GM12874 (cell line): ENCODE measurements around the gene FOXL2.

ENCODE experiments used
- CTCF ChIP-seq: IDR thresholded peaks from 2 replicates; pipeline ENCODE4 v1.5.1; 2011; ENCODE audit warnings: low read depth, mild to moderate bottlenecking, control low read depth, low read length, moderate library complexity; ENCODE audit not compliant: insufficient read depth

Gene FOXL2

GRCh38 chr3:138913766-138914165 lies 33.2 kb downstream of the FOXL2 start:
- no peak for TF ChIP-seq CTCF

GRCh38 chr3:138912237-138912636 lies 34.7 kb downstream of the FOXL2 start:
- no peak for TF ChIP-seq CTCF

- TF ChIP-seq CTCF: no peak
Observed at GRCh38 chr3:138911621-138912020, 35.3 kb downstream of the FOXL2 start.

GRCh38 chr3:138909904-138910303 lies 37.0 kb downstream of the FOXL2 start:
- TF ChIP-seq CTCF: no peak

- TF ChIP-seq CTCF: no peak
Observed at GRCh38 chr3:138908846-138909245, 38.1 kb downstream of the FOXL2 start.

GRCh38 chr3:138907539-138907938 lies 39.4 kb downstream of the FOXL2 start:
- no peak for TF ChIP-seq CTCF

GRCh38 chr3:138902171-138902570 lies 44.8 kb downstream of the FOXL2 start:
- no peak for TF ChIP-seq CTCF

GRCh38 chr3:138901567-138901966 lies 45.4 kb downstream of the FOXL2 start:
- no peak for TF ChIP-seq CTCF
